Cardiac septum (tissue), 1 donor: Measurements from ENCODE around the gene UGT1A4. TPM values are rescaled to one million over a fixed set of nuclear protein-coding genes. Genes with fewer than 3 reads are reported as not detected.

ENCODE experiments used
- DNase-seq: peaks from one replicate; pipeline ENCODE4 v3.0.0-alpha.2; 2020; ENCODE audit warnings: low spot score
- intact Hi-C: fragments of 100-400 bp; cut with DNase I; formaldehyde crosslinking; loops from one replicate; pipeline ENCODE4 v1.14.0; 2022
- long read RNA-seq: library from polyadenylated mRNA; unstranded; transcript quantifications from one replicate; pipeline ENCODE4 v2.0.0, GENCODE V29; 2021
- total RNA-seq: library from RNA; stranded (reverse); fragmentation: NEBNext Ultra II Directional; extraction: Animal tissue kit (Norgen Biotek cat#: 25700); gene quantifications from one replicate; pipeline ENCODE4 v1.2.1, GENCODE V29; 2021
- donor health status: DM: no; HTN: no; CAD: no.

UGT1A4 gene
- total RNA-seq: not detected
- long read RNA-seq: 0 reads

GRCh38 chr2:233718552-233718951 is at the start of gene UGT1A4:
Gene UGT1A4, plus strand, starts transcription at chr2:233718736. Its CDS starts 85 bp downstream, at chr2:233718821.
- intact Hi-C loops: no loop called here
- no peak for DNase-seq

- no peak for DNase-seq
- intact Hi-C loops: no loop called here
Observed at GRCh38 chr2:233671290-233672161, 47.0 kb upstream of the UGT1A4 start, which contains the start of gene UGT1A9. Gene UGT1A9, plus strand, starts transcription at chr2:233671898. Its CDS starts 37 bp downstream, at chr2:233671935.

DNA sequence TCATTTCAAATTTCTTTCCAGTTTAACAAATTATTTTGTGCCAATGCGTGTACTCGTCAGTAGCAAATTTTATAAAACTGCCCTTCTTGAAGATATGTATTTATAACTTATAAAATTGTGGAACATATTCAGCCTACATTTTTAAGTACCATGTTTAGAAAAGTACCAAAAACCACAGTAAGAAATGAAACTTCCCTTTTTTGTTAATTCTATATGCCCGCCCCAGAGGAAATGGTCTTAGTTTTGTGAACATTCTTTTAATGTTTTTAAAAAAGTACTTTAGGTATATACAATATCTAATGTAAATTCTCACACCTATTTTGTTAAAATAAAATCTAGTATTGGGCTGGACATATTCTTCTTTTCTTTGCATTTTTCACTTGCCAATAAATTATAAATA is 45.6 kb upstream of the UGT1A4 start:
- intact Hi-C loops: no loop called here
- no peak for DNase-seq

- intact Hi-C loops: no loop called here
- DNase-seq: no peak
Observed at GRCh38 chr2:233673896-233674295, 44.6 kb upstream of the UGT1A4 start.

DNA sequence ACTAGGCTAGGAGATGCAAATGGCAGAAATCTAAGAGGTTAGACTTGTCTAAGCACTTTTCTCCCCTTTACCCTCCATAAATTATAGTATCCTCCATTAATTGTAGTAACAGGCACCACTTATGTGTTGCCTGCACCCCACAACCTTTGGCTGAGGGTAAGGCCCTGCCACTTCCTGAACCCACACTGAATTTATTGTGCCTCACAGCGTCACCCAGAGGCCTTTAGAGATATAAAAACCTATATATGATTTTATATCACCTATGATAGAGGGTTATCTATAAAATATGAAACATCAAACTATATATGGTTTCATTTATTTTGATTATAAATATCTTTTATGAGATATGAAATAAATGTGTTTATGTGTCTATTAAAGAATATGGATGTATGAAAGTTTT is 44.2 kb upstream of the UGT1A4 start:
- intact Hi-C loops: no loop called here
- no peak for DNase-seq

- no peak for DNase-seq
- intact Hi-C loops: no loop called here
Observed at GRCh38 chr2:233674995-233675394, 43.5 kb upstream of the UGT1A4 start.

GRCh38 chr2:233676046-233676445 is 42.5 kb upstream of the UGT1A4 start:
- no peak for DNase-seq
- intact Hi-C loops: no loop called here

- DNase-seq: no peak
- intact Hi-C loops: no loop called here
Observed at GRCh38 chr2:233679196-233679595, 39.3 kb upstream of the UGT1A4 start.

GRCh38 chr2:233680361-233681045 is 38.0 kb upstream of the UGT1A4 start:
- intact Hi-C loops: no loop called here
- DNase-seq: no peak

DNA sequence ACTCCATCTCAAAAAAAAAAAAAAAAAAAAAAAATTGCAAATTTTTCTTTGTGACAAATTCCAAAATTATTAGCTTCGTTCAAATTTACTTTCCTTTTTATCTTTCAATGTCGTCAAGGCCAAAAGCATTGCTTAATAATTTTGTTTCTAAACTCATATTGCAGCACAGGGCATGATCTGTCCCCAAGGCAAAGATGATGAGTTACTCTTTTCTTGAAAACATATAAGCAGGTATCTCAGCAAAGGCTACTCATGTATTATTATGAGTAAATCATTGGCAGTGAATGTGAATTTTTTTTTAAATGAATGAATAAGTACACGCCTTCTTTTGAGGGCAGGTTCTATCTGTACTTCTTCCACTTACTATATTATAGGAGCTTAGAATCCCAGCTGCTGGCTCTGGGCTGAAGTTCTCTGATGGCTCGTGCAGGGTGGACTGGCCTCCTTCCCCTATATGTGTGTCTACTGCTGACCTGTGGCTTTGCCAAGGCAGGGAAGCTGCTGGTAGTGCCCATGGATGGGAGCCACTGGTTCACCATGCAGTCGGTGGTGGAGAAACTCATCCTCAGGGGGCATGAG is 36.9 kb upstream of the UGT1A4 start, which contains the start of gene UGT1A7:
Gene UGT1A7, plus strand, starts transcription at position 381 of the 579 bp plus-strand sequence. Its CDS starts 37 bp downstream, at position 418.
- intact Hi-C loops: no loop called here
- no peak for DNase-seq

DNA sequence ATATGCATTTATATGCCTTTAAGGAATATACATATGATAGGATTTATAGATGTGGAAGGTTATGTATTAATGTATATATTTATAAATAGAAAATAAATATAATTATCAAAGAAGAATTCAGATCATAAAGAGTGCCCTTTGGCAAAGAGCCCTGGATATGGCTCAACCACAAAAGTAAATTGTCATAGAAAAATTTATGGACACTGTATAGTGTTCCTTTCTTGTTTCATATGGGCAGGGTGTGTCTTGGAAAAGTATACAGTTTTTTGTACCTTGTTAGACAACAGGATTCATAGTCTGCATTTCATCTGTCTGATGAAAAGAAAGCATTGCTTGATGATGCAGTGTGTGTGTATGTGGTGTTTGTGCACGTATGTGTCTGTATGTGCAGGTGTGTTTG is 33.9 kb upstream of the UGT1A4 start:
- DNase-seq: no peak
- intact Hi-C loops: no loop called here

DNA sequence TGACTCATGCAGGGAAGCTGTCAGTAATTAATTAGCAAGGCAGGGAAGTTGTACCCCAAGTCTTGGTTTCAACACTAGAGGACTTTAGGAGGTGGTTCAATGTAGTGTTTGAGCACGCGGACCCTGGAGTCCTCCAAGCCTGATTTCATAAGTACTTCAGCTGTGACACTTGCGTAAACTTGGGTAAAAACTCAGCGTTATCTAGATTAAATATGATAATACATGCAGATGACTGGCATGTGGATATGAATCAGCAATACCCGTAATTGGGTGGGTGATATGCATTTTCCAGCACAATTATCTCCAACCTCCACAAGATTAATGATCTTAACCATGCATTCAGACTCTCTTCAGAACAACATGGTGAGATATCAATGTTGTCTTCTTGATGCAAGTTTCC is 31.6 kb upstream of the UGT1A4 start:
- intact Hi-C loops: no loop called here

GRCh38 chr2:233688341-233688740 is 30.2 kb upstream of the UGT1A4 start:
- no peak for DNase-seq
- intact Hi-C loops: no loop called here

More for the DNA sequence above, 31.6 kb upstream of the UGT1A4 start:
- no peak for DNase-seq

DNA sequence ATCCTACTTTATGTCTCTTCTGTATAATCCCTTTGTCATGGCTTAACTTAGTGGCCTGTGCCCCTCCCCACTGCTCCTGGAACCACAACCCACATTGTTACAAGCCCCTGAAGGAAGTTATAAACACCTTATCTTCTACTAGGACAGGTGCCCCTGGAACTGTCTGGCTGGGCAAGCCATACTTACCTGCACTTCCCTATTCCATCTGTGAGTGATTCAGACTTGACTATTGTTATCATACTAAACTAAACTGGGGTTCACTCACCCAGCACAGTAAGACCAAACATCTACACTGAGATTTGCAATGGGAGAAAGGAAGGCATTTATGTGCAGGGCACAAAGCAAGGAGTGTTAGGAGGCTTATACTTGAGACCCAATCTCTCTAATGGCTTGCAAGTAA is 29.5 kb upstream of the UGT1A4 start:
- DNase-seq: no peak
- intact Hi-C loops: no loop called here

- no peak for DNase-seq
- intact Hi-C loops: no loop called here
Observed at GRCh38 chr2:233689501-233689900, 29.0 kb upstream of the UGT1A4 start.

GRCh38 chr2:233690444-233690843 is 28.1 kb upstream of the UGT1A4 start:
- DNase-seq: no peak
- intact Hi-C loops: no loop called here

GRCh38 chr2:233691443-233692433 is 26.8 kb upstream of the UGT1A4 start:
- no peak for DNase-seq
- intact Hi-C loops: no loop called here

DNA sequence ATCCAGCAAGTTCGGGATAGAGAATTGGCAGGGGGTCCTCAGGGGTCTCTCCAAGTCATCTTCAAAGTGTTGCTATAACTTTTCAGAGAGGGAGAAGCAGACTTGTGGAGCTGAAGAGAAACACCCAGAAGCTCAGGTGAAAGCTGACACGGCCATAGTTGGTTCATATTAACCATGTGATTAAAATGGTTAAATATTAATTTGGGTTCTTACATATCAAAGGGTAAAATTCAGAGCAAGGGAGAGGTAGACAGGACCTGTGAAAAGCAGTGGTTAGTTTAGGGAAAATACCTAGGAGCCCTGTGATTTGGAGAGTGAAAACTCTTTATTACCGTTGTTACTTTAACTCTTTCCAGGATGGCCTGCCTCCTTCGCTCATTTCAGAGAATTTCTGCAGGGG is 25.9 kb upstream of the UGT1A4 start, which contains the start of gene UGT1A6:
Gene UGT1A6, plus strand, starts transcription at position 243 of the 400 bp plus-strand sequence. Its CDS starts 115 bp downstream, at position 358.
- intact Hi-C loops: no loop called here
- DNase-seq: no peak

GRCh38 chr2:233693963-233694362 is 24.6 kb upstream of the UGT1A4 start:
- no peak for DNase-seq
- intact Hi-C loops: no loop called here
